Stimulated activated CD8-positive, alpha-beta memory T cell treated with anti-CD3 and anti-CD28 coated beads, Interleukin-4, amount 100 ng/mL, for 1 hour (primary cell): ENCODE results near the gene KLHDC7B.
"Not testable (repeated sequence)": the region's sequence is repeated elsewhere in the genome, so short reads cannot be mapped to it uniquely, and the experiment has no call there.

Experiments used
- DNase-seq, 2 donors: peaks; one replicate each; pipeline ENCODE4 v3.0.0-alpha.2; 2020; ENCODE audit warnings: low read depth in 2 of 2, low spot score in 1 of 2

The KLHDC7B gene

GRCh38 chr22:50529416-50529896 is 16.2 kb upstream of the KLHDC7B start:
- DNase-seq = no peak

DNA sequence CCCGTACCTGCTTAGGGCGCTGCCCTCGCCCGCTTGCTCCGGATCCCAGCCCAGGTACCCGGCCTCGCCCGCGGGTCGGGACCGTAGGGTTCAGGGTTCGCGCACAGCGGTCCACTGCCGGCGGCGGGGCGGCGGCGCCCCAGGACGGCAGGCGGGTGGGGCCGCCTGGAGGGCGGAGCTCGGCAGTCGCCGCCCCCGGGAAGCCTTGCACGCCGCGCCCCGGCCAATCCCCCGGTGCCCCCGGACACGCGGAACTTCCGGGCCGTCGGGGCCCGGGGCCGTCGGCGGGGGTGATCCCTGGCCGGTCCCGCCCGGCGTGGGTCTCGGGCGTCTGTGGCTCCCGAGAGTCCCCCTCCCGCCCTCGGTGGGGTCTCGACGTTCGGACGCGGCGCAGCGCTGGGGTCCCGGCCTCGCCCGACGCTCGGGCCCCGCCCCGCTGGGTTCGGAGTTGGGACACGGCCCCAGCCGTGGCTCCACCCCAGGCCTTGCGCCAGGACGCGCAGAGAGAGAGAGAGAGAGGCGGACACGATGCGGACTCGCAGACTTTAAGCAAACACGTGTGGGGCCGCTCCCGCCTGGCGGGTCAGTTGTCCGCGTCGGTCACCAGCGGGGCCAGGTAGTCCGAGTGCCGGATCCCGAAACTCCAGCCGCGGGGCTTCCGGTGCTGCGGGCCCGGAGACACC is 15.7 kb upstream of the KLHDC7B start, which contains the start of gene TYMP:
TYMP (minus strand) TSS at position 116 of the 683 bp plus-strand sequence. CDS start 303 bp downstream, outside the sequence.
- no peak for DNase-seq

- no peak for DNase-seq
These were observed 15.2 kb upstream of the KLHDC7B start for GRCh38 chr22:50530580-50530876.

GRCh38 chr22:50530877-50531545 is 14.7 kb upstream of the KLHDC7B start:
- DNase-seq = peak; percentile 55 to 73

- DNase-seq = no peak
These were observed 14.1 kb upstream of the KLHDC7B start for GRCh38 chr22:50531546-50531961.

DNA sequence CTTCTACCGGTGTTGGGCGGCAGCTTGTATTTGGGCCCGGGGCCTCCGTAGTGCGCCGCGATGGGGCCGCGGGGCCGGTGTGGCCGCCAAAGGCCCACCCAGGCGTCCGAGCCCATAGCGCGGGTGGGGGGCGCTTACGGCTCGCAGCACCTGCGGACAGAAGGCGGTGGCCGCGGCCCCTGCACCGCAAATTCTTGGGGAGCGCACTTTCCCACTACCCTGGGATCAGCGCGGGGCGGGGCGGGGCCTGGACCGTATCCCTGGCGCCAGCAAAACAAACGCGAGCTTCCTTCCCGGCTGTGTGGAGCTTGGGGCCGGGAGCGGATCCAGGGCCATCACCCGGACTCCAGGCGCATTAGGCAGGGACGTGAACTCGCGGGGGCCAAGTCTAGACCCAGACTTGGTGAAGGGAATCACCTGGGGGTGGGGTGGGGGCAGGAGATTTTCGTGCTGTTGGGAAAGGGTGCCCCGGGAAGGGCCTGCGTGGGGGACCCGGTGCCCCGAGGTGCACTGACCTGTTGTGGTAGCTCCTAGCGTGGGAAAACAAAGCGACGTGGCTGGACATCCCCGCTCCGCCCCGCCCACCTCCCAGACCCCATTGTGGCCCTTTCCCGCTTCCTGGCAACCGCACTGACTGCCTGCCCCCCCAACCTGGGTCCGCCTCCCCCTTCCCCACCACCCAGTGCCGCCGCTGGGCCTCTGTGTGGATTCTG is 13.6 kb upstream of the KLHDC7B start:
- DNase-seq = no peak

DNA sequence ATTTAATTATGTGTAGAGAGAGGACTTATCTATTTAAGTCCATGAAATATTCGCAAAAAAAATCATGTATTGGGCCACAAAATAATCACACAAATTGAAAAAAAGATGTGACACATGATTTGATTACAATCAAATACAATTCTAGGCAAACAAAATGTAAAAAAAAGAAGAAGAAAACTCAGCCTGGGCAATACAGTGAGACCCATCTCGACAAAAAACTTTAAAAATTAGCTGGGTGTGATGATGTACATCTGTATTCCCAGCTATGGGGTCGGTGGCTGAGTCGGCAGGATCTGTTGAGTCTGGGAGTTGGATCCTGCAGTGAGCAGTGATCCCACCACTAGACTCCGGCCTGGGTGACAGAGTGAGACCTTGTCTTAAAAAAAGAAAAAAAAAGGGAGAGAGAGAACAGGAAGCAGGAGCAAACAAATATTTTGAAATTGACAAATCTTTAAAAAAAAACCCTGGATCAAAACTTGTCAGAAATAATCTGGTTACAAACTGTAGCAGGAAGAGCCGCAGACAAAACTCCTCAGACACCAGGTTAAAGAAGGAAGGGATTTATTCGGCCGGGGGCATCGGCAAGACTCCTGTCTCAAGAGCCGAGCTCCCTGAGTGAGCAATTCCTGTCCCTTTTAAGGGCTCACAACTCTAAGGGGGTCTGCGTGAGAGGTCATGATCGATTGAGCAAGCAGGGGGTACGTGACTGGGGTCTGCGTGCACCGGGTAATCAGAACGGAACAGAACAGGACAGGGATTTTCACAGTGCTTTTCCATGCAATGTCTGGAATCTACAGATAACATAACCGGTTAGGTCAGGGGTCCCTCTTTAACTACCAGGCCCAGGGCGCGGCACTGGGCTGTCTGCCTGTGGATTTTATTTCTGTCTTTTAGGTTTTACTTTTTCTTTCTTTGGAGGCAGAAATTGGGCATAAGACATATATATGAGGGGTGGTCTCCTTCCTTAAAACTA is 12.6 kb upstream of the KLHDC7B start:
- no peak for DNase-seq

DNA sequence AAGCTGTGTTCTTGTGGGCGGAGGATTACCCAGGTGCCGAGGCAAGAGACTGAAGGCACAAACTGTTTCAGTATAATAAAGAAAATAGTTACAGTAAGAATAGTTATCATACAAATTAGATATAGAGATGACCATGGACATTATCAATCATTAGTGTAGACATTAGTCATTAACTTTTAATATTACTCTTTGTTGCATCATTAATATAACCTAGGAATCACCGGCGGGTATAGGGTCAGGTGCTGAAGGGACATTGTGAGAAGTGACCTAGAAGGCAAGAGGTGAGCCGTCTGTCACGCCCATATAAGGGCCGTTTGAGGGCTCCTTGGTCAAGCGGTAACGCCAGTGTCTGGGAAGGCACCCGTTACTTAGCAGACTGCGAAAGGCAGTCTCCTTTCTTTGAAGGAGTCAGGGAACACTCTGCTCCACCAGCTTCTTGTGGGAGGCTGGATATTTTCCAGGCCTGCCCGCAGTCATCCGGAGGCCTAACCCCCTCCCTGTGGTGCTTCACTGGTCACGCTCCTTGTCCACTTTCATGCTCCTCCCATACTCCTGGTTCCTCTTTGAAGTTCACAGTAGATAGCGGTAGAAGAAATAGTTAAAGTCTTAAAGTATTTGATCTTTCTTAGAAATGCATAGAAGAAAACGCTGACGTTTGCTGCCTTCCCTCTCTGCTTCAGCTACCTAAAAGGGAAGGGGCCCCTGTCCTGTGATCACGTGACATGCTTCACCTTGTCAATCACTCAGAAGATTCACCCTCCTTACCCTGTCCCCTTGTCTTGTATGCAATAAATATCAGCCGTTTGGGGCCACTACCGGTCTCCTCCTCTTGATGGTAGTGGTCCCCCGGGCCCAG is 11.6 kb upstream of the KLHDC7B start:
- not testable (repeated sequence) for DNase-seq

- DNase-seq = no peak
These were observed 10.6 kb upstream of the KLHDC7B start for GRCh38 chr22:50535113-50535512.

- no peak for DNase-seq
These were observed 9.5 kb upstream of the KLHDC7B start for GRCh38 chr22:50536226-50536625.

GRCh38 chr22:50537765-50538164 is 7.9 kb upstream of the KLHDC7B start:
- DNase-seq = no peak

GRCh38 chr22:50540381-50540780 is 5.3 kb upstream of the KLHDC7B start:
- no peak for DNase-seq

GRCh38 chr22:50541667-50542026 is 4.1 kb upstream of the KLHDC7B start:
- DNase-seq = not testable (repeated sequence)

DNA sequence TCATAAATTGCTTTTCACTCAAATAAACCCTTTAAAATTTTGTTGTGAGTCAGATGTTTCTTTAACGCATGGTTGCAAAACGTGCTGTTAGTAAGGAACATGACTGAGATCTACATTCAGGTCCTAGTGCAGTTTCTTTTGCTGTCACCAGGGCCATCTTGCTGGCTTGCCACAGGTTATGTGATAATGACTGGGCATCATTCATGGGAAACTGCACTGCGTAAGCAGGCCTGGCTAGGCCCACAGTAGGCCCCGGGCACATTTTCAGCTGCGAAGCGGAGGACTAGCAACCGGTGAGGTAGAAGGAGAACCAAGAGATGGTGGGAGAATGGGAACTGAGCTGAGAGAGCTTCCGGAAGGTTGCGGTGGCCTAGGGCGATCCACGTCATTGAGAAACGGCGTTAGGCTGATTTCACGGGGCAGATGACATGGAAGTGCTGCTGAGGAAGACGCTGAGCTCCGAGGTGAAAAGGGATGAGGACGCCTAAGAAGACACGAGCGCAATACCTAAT is 3.2 kb upstream of the KLHDC7B start:
- DNase-seq = no peak

- peak in 1 of 2 donors; percentile 73 for DNase-seq
These were observed 1.5 kb upstream of the KLHDC7B start for GRCh38 chr22:50544078-50544745.

DNA sequence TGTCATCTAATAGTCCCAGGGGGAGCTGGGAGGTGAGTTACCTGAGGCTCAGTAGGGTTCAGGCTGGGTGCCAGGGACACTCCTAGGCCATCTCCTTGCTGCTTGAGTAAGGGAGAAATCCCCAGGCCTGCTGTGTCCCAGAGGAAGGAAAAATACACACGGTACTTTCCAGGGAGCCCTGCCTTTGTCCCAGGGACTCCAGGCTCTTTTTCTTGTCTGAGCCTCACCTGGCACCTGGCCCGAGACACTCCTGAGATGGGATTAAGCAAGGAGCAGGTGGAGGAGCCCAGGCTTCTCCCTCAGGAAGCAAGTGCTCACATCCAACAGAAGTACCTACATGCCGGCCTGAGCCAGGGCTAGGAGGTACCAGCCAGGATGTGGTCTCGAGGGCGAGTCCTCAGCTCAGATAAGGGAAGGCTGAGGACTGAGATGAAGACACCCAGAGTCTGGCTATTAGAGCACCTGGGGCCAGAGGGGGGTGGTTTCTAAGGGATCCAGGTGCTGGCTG is 899 bp upstream of the KLHDC7B start:
- DNase-seq = no peak

GRCh38 chr22:50546326-50547262 is 895 bp downstream of the KLHDC7B start:
- no peak for DNase-seq
